GM19467 (cell line): ENCODE data around the gene GMDS.

ENCODE experiments used
- ATAC-seq: cut with Tn5 transposase; IDR thresholded peaks from one replicate; pipeline ENCODE4 v1.9.1; 2021; ENCODE audit warnings: mild to moderate bottlenecking, moderate library complexity; ENCODE audit not compliant: unreplicated experiment

Gene GMDS

DNA sequence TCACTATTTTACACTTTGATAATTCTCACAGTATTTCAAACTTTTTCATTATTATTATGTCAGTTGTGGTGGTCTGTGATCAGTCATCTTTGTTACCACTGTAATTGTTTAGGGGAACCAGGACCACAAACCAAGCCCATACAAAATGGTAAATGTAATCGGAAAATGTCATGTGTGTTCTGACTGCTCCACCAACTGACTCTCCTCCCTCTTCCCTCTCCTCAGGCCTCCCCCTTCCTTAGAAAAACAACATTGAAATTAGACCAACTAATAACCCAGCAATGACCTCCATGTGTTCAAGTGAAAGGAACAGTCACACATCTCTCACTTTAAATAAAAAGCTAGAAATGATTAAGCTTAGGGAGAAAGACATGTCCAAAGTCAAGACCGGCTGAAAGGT is 63.8 kb downstream of the GMDS start:
- ATAC-seq: no peak

DNA sequence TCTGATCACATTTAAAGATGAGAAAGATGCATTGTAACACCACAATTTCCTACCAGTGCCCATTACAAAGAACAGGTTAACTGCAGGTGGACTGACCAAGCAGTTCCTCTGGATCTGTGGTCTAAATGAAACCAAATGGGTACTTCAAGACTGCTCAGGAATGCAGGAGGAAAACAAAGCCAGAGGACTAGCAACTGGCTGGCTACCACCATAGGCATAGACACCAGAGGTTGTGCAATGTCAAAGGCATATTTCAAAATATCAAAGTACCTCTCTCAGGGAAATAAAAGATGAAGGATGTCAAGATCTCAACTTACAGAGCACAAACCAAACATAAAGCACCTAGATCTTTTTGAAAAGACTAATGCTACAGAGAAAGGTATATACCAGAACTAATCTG is 65.5 kb downstream of the GMDS start:
- ATAC-seq: no peak

DNA sequence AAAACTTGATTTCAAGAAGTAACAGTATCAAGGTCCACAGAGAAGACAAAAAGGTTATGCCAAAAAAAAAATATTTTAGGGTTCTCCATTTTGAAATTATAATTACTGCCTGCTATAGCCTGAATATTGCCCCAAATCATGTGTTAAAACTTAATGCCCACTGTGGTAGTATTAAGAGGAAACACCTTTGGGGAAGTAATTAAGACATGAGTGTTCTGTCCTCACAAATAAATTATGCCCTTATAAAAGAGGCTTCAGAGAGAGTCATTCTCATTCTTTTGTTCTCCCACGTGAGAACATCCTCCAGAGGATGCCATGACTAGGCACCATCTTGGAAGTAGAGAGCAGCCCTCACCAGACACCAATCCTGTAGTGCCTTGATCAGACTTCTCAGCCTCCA is 66.2 kb downstream of the GMDS start:
- ATAC-seq: no peak

DNA sequence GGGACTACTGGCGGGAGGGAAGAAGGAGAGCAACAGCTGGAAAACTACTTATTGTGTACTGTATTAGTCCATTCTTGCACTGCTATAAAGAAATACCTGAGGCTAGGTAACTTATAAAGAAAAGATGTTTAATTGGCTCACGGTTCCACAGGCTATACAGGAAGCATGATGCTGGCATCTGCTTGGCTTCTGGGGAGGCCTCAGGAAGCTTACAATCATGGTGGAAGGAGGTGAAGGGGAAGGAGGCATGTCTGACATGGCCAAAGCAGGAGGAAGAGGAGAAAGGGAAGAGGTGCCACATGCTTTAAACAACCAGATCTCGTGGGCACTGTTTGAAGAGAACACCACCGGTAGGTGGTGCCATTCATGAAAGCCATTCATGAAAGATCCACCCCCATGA is 67.3 kb downstream of the GMDS start:
- ATAC-seq: no peak

DNA sequence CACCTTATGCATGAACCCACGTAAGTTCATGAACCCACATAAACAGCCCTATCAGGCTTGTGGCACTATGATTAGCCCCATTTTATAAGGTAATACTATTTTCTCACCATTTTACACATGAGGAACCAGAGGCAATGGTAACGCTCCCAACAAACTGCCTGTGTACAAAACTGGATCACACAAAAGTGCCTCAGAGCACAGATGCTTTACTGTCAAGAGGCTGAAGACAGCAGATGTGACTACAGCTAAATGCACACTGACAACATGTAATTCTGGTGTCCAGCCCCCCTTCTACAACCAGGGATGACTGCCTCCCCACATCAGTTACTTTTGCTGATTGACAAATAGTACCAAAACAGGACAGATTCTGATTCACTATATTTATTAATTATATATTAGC is 69.6 kb downstream of the GMDS start:
- ATAC-seq: no peak

DNA sequence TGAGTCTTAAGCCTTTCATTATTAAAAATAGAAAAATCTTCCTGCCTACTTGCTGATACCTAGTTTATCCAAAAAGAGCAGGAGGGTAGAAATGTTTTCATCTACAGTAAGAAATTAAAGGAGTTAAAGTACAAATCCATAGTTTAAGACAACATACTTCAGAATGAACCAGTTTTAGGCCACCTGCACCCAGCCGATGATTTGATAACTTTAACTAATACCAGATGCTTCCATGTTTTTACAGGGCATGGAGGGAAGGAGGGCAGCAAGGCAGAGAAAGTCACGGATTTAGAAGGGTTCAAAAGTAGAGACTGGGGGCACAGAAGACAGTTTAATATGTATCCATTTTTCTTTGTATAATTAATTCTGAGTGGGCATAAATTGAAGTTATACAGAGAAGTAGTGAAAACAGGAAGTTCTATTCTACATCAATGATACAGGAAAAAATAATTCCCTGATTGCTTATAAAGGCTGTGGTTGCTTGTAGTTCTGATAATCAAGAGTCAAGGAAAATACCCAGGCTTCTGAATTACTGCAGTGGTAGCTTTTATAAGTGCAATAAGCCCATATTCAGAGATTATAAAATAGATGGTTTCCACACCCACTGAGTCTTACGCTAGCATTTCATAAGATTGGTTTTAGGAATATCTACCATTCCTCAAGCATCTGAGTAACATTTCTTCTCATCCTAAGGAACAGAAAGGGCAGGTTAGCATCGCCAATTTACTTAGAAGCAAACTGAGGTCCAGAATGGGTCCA is 72.0 kb downstream of the GMDS start:
- ATAC-seq: no peak

DNA sequence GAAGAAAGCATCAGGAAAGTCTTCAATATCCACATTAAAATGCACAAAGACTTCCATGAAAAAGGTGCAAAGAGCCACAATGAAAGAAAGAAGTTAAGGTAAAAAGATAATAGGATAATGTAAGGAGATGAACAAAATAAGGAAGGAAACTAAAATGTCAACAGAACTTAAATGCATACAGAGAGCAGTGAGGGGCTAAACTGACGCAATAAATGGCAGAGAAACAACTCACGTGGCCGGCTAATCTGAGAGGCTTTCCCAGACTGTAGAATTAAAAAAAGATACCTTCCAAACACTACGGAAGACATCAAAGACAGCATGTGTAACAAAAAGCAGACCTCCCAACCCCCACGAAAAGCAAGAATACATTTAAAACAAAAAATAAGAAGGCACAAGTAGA is 73.7 kb downstream of the GMDS start:
- ATAC-seq: no peak

DNA sequence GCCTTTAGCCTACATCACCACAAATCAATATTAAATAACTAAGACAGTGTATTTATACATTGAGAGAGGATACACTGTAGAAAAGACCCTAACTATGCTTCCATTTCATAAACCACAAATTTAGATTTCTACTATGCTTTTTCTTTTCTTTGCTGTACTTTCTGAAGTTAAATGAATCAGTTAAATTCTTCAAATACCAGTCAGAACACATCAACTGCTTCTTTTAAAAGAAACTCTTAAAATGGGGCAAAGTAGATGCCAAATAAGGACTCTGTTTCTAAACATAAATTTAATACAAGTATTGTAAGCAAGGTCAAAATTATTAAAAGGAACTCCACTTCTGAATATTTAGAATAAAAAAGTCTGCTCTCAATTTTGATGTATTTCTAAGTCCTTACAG is 76.9 kb downstream of the GMDS start:
- ATAC-seq: no peak

DNA sequence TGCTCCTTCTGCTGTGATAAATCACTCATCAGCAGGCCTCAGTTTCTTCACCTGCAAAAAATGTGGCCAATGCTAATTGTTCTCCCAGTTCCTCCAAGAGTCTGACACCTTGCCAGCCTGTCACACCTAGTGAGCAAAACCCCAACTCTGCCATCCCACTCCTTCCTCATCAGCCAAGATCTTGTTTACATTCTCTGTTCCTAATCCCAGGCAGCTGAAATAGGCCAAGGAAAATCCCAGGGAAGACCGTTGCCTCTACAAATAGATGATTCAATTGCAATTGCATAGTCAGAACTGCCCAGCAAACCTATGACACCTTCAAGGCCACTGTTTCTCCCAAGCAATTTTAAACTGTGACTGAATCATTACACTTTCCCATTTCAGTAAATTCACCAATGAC is 78.7 kb downstream of the GMDS start:
- no peak for ATAC-seq

DNA sequence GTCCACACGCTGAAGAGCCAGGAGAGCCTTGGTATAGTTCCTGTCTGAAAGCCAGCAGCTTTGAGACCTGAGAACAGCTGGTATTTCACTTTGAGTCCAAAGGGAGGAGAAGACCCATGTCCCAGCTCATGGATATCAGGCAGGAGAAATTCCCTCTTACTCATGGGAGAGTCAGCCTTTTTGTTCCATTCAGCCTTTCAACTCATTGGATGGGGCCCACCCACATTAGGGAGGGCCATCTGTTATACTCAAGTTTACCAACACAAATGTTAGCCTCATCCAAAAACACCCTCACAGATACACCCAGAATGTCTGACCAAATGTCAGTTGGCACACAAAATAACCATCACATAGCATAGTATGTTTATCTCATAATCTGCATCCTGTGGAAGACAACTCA is 80.1 kb downstream of the GMDS start:
- no peak for ATAC-seq

DNA sequence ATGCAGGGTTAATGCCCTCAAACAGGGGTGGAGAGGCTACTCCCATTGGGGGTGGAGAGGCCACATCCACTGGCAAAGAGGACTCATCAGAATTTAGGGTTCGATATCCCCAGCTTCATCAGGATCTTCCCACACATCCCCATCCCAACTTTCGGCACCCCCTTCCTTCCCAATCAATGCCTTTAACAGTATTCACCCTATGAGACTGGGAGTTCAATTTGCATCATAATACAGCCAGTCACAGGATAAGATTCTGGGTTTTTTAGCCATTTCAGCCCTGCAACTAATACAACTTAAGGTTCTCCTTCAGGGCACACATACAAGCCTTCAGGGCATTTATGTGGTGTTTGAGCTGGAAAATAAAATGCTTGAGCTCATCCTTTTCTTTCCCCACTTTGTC is 80.9 kb downstream of the GMDS start:
- ATAC-seq: no peak

DNA sequence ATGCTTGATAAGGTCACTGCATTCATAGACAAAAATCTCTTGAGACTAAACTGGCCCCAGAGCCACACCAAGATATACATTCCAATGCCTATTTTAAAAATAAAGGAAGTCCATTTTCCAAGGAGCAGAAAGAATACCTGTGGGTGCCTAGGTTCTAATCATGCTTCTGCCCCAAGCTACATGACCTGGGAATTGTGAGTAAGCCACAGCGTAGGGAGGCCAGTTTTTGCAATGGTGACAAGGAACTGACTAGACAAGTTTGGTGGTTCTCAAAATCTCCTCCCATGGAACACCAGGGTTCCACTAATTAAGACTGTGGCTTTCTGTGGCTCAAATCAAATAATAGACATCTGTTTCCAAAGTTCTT is 83.3 kb downstream of the GMDS start:
- no peak for ATAC-seq

DNA sequence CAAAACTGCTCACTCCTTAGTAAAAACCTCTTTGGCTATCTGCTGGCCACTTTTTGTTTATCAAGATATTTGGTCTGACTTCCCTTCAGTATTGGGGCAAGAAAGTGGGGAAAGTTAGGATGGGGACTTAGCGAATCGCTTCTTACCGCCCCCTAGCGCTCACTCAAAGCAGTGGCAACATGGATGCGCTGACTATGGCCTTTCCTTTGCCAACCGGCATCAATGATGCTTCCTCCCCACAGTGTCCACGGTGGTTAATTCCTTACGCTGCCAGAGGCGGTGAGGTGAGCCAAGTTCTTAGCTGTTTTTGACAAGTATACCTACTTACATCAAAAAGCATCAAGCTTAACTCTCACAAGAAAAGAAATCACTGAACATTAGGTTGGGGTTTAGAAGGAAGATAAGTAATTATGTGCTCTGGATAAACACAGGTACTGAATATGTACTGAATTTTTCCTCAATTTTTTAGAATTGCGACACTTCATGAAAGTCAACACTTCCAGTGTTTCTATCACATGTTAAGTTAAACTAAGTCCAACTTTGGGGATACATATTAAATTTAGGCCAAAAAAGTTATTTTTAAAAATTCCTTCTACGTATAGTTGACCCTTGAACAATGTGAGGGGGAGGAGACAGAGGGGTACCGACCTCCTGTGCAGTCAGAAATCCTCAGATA is 86.7 kb downstream of the GMDS start:
- ATAC-seq: no peak

DNA sequence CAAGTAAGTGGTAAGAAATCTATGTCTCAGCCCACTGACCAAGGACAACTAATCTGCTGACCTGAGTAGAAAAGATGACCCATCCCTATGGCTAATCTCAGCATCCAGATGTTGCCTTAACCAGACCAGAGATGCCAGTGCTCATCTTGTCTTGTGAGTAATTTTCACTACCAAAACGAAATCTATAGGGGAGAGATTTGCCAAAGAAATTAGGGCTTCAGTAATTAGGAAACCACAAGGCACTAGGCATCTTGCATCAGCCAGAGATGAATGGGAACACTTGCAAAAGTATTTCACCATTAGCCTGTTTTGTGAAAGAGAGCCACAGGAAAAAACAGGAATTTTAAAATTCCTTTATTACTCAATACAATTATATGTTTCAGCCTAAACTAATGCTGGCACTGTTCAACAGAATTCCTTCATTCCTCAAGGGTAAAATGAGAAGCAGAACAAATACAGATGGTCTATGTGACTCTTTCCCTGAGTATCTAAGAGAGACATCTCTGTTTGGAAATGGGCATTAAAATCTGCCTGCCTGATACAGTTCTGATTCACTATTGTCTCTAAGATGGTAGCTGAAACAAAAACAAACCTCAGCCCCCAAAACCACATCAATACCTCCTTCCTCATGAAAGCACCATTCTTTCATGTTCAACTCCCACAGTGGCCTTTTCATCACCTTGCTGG is 87.8 kb downstream of the GMDS start:
- ATAC-seq: no peak

DNA sequence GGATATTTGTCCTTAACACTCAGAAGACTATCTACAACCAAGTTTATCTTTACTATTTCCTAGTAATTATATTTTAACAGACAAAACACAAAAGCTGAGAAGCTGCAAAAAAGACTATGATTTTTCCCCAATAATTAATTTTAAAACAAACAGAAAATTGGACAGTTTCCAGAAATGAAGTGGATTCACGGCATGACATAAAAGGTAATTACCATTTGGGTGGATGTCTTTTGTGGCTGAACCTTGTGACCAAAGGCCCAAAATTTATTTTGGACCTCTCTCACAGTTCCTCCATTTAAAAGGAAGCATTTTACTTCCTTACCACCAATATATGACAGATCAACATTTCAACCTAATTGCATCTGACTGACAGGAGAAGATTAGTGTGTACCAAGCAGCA is 90.2 kb downstream of the GMDS start:
- no peak for ATAC-seq

DNA sequence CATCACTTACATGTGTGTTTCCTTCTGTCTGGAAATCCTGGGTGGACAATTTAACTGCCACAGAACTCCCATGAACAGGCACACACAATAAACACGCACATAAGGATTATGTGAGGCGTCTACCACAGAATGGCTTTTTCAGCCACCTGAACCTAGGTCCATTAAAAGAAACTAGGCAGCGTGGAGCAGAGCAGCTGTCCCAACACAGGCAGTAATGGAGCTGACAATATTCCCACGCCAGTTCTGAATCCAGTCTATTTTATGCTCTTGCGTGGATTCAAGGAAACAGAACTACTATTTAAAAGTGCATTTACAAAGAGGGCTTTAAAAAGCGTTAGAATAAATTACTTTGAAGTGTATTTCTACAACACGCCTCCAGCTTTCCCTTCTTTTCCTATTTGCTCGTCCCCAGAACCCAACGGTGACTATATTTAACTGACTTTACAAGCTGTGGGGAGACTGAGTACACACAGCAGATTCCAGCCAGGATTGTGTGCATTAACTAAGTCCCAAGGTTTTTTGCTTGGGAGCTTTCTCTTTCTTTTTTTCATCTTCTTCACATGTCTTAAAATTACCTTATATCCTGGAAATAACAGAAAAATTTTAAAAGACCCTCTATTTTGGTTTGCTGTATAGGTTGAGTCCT is 95.9 kb downstream of the GMDS start:
- no peak for ATAC-seq

DNA sequence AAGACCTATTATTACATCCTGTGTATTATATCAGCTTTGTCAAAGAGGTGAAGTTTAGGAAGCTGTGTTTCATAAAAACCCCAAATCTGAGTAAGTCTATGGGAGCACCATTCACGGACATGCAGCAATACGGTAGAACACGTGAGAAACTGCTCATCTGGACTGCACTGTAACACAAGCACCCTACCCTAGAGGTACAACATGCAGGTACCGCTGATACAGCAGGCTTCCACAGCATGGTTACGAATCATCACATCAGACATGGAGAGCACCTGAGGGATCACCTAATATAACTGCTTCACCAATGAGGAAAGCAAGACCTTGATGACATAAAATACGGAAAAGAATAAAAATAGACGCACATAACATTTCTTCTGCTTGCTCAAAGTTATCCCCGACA is 96.7 kb downstream of the GMDS start:
- ATAC-seq: no peak

DNA sequence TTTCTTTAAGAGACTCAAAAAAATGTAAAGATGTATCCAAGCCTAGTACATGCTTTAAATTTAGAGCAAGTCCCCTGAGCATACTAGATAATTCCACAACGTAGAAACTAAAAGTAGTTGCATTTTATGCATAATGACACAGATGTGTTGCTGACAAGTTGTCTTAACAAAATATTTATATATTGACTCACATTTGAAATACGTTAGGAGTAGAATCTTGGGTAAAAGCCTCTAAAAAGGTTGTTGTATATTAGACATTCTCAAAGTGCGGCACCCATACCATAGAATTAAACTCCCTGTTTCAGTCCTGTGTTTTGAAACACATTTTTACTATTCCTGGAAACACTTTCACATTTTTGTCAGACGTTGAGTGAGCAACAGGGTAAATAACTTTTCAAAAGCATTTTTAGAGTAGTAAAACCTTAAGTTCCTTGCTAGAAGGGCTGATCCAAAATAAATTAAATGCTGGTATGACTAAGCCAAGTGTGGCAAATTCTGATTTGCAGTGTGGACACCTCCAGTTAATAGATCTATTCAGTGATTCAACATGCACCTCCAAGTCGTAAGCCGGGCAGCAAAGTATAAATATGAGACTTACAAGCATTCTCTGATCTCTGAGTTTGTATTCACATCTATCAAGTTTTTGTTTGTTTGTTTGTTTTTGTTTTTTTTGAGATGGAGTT is 97.5 kb downstream of the GMDS start:
- no peak for ATAC-seq

DNA sequence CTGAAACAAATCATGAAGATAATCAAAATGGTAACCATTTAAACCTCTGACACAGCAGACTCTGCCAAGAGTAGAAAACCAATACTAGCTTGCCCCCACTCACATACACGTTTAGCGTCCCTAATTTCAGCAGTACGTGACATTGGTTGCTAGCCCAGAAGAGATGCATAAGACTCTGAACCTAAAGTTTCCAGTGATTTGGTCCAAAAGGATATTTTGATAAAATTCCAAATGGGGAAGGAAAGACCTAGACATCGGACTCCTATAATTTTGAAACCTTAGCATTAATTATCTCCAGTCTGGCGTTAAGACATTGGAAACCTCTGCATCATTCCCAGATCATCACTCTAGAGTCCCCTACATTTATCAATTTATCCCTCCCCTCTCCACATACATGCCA is 98.1 kb downstream of the GMDS start:
- no peak for ATAC-seq

DNA sequence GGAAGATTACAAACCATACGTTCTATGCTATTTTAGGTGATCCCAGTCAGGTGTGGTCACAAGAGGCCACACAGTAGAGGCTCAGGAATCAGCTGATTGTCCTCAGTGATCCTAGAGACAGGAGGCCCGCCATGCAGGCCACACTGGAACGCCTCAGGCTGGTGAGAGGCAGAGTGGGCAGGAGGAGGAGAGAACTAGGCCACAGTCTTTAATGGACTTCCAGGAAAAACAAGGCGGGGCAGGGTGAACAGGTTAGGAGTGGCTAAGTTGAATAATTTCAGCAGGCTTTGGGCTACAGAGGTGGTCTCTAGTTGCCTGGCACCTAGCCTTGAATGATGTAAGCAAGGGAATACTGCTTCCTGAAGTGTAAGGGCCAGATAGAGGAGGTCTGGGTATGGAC is 101.2 kb downstream of the GMDS start:
- ATAC-seq: no peak

DNA sequence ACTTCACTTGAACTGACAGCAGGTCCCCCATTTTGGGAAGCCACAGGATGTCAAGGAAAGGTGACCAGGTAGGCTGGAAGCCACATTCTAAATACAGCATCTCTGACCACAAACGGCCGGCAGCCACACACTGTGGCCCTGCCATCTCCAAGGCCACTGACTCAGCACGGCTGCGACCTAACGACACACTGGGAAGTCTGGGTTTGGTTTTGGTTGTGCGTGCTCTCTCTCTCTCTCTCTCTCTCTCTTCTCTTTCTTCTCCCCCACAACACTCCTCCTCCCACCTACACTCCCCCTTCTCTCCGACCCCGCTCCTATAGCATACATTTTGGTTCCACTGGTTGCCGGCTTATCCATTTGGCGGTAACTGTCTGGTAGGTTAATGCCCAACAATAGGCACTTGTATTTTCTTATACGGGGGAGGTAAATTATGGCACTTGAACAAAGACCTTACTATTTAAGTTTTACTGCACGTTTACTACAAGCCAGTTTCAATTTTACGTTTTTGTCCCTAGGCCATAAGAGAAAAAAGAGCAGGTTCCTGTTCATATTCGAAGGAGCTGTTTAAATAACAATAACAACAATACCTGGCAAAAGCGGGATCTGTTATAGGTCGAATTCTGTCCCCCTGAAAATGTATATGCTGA is 103.6 kb downstream of the GMDS start:
- no peak for ATAC-seq
